ENCODE data around the gene FLAD1. TPM values are rescaled to one million over a fixed set of nuclear protein-coding genes. Genes with fewer than 3 reads are reported as not detected.

Gene FLAD1
- total RNA-seq, 1 experiment from 2014 or later, result 88.3 TPM

- TF ChIP-seq AFF4 (CRISPR knock-in tag; IDR thresholded peaks at IDR 0.05; ENCODE audit: borderline replicate concordance), result peak; percentile 88; the same call in 1 of the 2 replicates
- TF ChIP-seq MXD4 (CRISPR knock-in tag; IDR thresholded peaks at IDR 0.05; ENCODE audit: borderline replicate concordance), result no peak
- TF ChIP-seq CREM (CRISPR knock-in tag; IDR thresholded peaks at IDR 0.05), result peak; percentile 24; the same call in 1 of the 2 replicates
- no peak; the same call in 1 of the 2 replicates for TF ChIP-seq ERG (CRISPR knock-in tag; IDR thresholded peaks at IDR 0.05)
- TF ChIP-seq MYBL2 (CRISPR knock-in tag; IDR thresholded peaks at IDR 0.05), result peak; percentile 96
- peak; percentile 64; the same call in 1 of the 2 replicates for TF ChIP-seq ZNF263 (CRISPR knock-in tag; IDR thresholded peaks at IDR 0.05; ENCODE audit: low read depth)
- peak; percentile 99; the same call in 1 of the 2 replicates for TF ChIP-seq NFE2L1 (CRISPR knock-in tag; IDR thresholded peaks at IDR 0.05)
- TF ChIP-seq JUN (CRISPR knock-in tag; IDR thresholded peaks at IDR 0.05), result peak; percentile 90
- TF ChIP-seq PRDM15 (CRISPR knock-in tag; IDR thresholded peaks at IDR 0.05), result peak; percentile 83
- TF ChIP-seq ZNF423 (CRISPR knock-in tag; IDR thresholded peaks at IDR 0.05), result peak; percentile 17; the same call in 1 of the 2 replicates
- TF ChIP-seq SP1 (CRISPR knock-in tag; conservative IDR thresholded peaks at IDR 0.05), result peak; percentile 80
- no peak for TF ChIP-seq NFATC4 (CRISPR knock-in tag; IDR thresholded peaks at IDR 0.05)
- no peak for TF ChIP-seq ZNF532 (CRISPR knock-in tag; IDR thresholded peaks at IDR 0.05; ENCODE audit: borderline replicate concordance)
- TF ChIP-seq ARID4B (CRISPR knock-in tag; IDR thresholded peaks at IDR 0.05; ENCODE audit: borderline replicate concordance), result peak; percentile 97
- TF ChIP-seq ETV6 (CRISPR knock-in tag; IDR thresholded peaks at IDR 0.05), result peak; percentile 99
- TF ChIP-seq ZNF317 (CRISPR knock-in tag; IDR thresholded peaks at IDR 0.05; ENCODE audit: borderline replicate concordance, low read depth), result peak; percentile 63; the same call in 1 of the 2 replicates
- peak; percentile 84 for TF ChIP-seq ZNF121 (CRISPR knock-in tag; IDR thresholded peaks at IDR 0.05)
- TF ChIP-seq E2F5 (CRISPR knock-in tag; IDR thresholded peaks at IDR 0.05), result peak; percentile 97
Observed at GRCh38 chr1:154936555-154937084, 46.5 kb upstream of the FLAD1 start, which contains the start of gene PMVK (continued).
